ENCODE results near the gene TMEM184C.

The TMEM184C gene

DNA sequence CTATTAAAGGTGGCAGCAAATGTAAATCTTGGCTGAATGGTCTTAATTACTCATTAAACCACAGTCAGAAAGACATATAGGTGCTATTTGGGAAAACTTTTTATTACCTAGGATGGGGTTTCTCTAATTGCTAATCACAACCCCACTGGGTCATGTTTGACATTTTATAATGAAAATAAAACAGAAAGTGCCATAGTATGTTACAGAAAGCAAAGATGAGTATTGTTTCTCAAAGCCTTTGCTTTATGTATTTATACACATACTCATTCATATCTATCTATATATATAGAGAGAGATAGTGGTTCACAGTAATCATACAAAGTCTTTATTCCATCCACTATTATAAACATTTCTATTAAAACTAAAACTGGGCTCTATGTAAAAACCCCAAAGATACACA is 18.2 kb downstream of the TMEM184C start:
- H3K4me3 ChIP-seq (ENCODE audit: low read length): no peak overlapping the region
- no peak for DNase-seq (ENCODE audit: low read depth)
- TF ChIP-seq, protein P1, sequence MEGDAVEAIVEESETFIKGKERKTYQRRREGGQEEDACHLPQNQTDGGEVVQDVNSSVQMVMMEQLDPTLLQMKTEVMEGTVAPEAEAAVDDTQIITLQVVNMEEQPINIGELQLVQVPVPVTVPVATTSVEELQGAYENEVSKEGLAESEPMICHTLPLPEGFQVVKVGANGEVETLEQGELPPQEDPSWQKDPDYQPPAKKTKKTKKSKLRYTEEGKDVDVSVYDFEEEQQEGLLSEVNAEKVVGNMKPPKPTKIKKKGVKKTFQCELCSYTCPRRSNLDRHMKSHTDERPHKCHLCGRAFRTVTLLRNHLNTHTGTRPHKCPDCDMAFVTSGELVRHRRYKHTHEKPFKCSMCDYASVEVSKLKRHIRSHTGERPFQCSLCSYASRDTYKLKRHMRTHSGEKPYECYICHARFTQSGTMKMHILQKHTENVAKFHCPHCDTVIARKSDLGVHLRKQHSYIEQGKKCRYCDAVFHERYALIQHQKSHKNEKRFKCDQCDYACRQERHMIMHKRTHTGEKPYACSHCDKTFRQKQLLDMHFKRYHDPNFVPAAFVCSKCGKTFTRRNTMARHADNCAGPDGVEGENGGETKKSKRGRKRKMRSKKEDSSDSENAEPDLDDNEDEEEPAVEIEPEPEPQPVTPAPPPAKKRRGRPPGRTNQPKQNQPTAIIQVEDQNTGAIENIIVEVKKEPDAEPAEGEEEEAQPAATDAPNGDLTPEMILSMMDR (conservative IDR thresholded peaks at IDR 0.05; ENCODE audit: low read depth, low read length): no peak

DNA sequence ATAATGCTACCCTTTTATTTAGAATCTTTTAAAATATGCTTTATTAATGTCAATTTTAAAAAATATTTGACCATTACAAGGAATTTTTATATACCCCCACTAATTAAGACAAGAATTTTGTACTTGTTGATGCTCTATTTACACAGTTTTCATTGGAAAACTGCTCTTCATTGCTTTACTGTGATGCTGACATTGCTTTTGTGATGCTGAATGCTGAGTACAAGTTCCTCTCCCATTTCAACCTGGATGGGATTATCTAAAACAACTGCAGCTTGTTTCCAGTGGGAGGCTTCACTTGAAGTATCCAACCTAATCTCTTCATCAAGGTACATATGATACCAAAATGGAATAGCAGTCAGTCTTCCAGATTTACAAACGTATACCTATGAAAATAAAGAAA is 21.2 kb downstream of the TMEM184C start:
- DNase-seq (ENCODE audit: low read depth): no peak

DNA sequence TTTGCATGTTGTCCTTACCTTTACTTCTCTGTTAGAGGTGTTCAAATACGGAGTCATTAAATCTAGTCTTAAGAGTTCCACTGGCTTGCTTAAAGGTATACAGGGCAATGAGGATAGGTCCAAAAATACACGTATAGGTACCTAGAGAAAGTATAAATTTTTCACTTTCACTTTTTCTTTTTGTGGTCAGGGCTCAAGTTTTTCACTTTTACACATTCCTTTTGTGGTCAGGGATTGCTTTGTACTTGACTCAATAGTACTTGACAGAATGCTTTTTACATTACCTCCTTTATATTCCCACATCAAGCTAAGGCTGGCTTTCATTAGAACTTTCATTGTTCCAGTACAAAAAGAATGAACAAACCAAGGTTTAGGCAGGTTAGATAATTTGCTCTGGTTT is 21.7 kb downstream of the TMEM184C start:
- TF ChIP-seq, protein P1 (conservative IDR thresholded peaks at IDR 0.05; ENCODE audit: low read depth, low read length): no peak
- H3K4me3 ChIP-seq (ENCODE audit: low read length): no peak overlapping the region
- DNase-seq (ENCODE audit: low read depth): no peak

More for the DNA sequence above, 21.2 kb downstream of the TMEM184C start:
- TF ChIP-seq, protein P1 (conservative IDR thresholded peaks at IDR 0.05; ENCODE audit: low read depth, low read length): no peak
- H3K4me3 ChIP-seq (ENCODE audit: low read length): no peak overlapping the region

DNA sequence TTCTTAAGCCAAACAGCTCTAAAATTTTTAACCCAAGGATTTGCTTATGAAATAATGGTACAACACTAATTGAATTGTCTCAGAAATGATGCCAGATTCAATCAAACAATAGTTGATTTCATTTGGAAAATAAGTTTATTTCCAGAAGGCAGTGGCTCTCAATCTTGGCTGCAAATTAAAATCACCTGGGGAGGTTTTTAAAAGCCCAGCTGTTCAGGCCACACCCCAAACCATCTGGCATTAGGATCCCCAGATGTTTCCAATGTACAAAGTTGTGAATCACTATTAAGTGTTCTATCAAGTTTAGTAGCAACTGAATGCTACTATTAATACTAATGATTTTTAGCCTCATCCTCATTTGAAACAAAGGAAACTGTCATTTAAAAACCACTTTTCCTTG is 22.2 kb downstream of the TMEM184C start:
- TF ChIP-seq, protein P1 (conservative IDR thresholded peaks at IDR 0.05; ENCODE audit: low read depth, low read length): no peak
- H3K4me3 ChIP-seq (ENCODE audit: low read length): no peak overlapping the region
- no peak for DNase-seq (ENCODE audit: low read depth)

DNA sequence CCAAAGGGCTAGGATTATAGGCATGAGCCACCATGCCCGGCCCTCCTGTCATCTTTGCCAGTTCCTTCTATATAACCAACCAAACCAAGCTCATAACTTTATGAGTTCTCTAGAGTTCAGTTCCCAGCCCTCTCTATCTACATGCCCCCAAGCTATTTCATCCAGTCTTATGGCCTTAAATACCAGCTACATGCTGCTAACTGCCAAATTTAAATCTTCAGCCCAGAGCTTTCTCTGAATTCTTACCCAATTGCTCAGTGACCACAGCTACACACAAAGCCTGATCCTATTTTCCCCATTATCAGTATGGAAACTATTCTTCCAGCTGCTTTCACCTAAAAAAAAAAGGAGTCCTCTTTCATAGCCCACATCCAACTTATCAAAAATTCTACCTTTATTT is 23.1 kb downstream of the TMEM184C start:
- no peak overlapping the region for H3K4me3 ChIP-seq (ENCODE audit: low read length)
- DNase-seq (ENCODE audit: low read depth): no peak
- TF ChIP-seq, protein P1 (conservative IDR thresholded peaks at IDR 0.05; ENCODE audit: low read depth, low read length): no peak

DNA sequence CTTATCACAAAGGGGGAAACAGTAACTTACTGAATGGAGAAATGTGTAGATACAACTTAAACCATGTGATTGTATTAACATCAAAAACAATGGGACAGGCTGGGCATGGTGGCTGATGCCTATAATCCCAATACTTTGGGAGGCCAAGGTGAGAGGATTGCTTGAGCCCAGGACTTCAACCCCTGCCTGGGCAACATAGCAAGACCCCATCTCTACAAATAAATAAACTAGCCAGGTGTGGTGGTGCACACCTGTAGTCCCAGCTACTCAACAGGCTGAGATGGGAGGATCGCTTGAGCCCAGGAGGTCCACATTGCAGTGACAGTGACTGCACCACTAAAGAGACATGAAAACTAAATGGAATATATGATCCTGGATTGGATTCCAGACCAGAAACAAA is 26.4 kb downstream of the TMEM184C start:
- TF ChIP-seq, protein P1 (conservative IDR thresholded peaks at IDR 0.05; ENCODE audit: low read depth, low read length): no peak
- H3K4me3 ChIP-seq (ENCODE audit: low read length): no peak overlapping the region
- DNase-seq (ENCODE audit: low read depth): no peak

DNA sequence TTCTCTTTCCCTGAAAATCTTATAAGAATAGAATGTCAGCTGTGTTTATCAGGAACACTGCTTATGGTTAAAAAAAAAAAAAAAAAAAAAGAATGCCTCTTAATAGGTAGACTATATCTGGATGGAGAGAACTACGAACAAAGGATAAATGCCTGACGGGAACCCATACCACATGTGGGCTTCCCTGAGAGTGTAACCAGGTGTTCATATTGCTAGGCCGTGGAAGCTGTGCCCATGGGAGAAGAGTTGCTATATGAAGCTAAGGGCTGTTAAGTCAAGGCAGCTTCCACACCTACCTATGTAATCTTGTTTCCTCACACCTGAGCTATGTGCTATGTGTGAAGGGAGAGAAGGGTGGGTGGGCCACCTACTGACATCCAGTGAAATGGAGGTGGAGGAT is 27.3 kb downstream of the TMEM184C start:
- H3K4me3 ChIP-seq (ENCODE audit: low read length): no peak overlapping the region
- no peak for DNase-seq (ENCODE audit: low read depth)
- TF ChIP-seq, protein P1 (conservative IDR thresholded peaks at IDR 0.05; ENCODE audit: low read depth, low read length): no peak

Measured in retinal pigment epithelial cell (primary cell).